Liver (tissue), 9 donors: ENCODE data around the gene GMDS. TPM values are rescaled to one million over a fixed set of nuclear protein-coding genes. Genes with fewer than 3 reads are reported as not detected.

Experiments
- DNase-seq: peaks from one replicate; pipeline ENCODE4 v3.0.0-alpha.2; 2017; ENCODE audit warnings: low spot score
- H3K27ac ChIP-seq, 2 donors: one replicate each; pipeline ENCODE4 v1.7.0; 2013; ENCODE audit warnings: inconsistent platforms in 2 of 2, low read length in 2 of 2, control low read depth in 1 of 2, low read depth in 1 of 2, mild to moderate bottlenecking in 1 of 2
- H3K27me3 ChIP-seq, 4 donors: one replicate each; pipeline versions ENCODE4 v1.6.1 to v1.7.0; 2013; ENCODE audit warnings: low read length in 3 of 4, inconsistent platforms in 1 of 4, mild to moderate bottlenecking in 1 of 4, moderate library complexity in 1 of 4; ENCODE audit not compliant: control insufficient read depth in 4 of 4, insufficient read depth in 4 of 4
- H3K36me3 ChIP-seq, 4 donors: one replicate each; pipeline versions ENCODE4 v1.6.1 to v1.7.0; 2013; ENCODE audit warnings: low read length in 3 of 4, mild to moderate bottlenecking in 3 of 4, low read depth in 1 of 4, moderate library complexity in 1 of 4; ENCODE audit not compliant: control insufficient read depth in 4 of 4, insufficient read depth in 3 of 4
- H3K4me1 ChIP-seq, 4 donors: one replicate each; pipeline versions ENCODE4 v1.6.1 to v1.7.0; 2013; ENCODE audit warnings: low read length in 3 of 4, mild to moderate bottlenecking in 3 of 4, moderate library complexity in 1 of 4; ENCODE audit not compliant: control insufficient read depth in 4 of 4, insufficient read depth in 4 of 4
- H3K4me3 ChIP-seq, 3 donors: one replicate each; pipeline versions ENCODE4 v1.6.1 to v1.7.0; 2013; ENCODE audit warnings: low read length in 3 of 3, control low read depth in 1 of 3, low read depth in 1 of 3, mild to moderate bottlenecking in 1 of 3
- H3K9ac ChIP-seq, 2 donors: one replicate each; pipeline ENCODE4 v1.7.0; 2013; ENCODE audit warnings: low read length in 2 of 2, mild to moderate bottlenecking in 2 of 2, moderate library complexity in 2 of 2, control low read depth in 1 of 2, low read depth in 1 of 2
- H3K9me3 ChIP-seq, 4 donors: one replicate each; pipeline versions ENCODE4 v1.6.1 to v1.7.0; 2013; ENCODE audit warnings: low read length in 3 of 4; ENCODE audit not compliant: control insufficient read depth in 4 of 4
- CTCF ChIP-seq: fragments of 150-350 bp; IDR thresholded peaks from 2 replicates; pipeline ENCODE4 v1.5.1; 2017; ENCODE audit warnings: improper control_type of control experiment, low read depth, low read length; ENCODE audit not compliant: missing input control
- EGR1 ChIP-seq, 2 donors: IDR thresholded peaks; 2 replicates each; pipeline ENCODE4 v1.6.1; 2016 to 2018; ENCODE audit warnings: antibody characterized with exemption in 2 of 2, low read depth in 2 of 2
- FOXA1 ChIP-seq: IDR thresholded peaks from 2 replicates; pipeline ENCODE4 v1.6.1; 2016; ENCODE audit warnings: antibody characterized with exemption
- FOXA2 ChIP-seq: IDR thresholded peaks from 2 replicates; pipeline ENCODE4 v1.6.1; 2016; ENCODE audit warnings: antibody characterized with exemption
- GABPA ChIP-seq, 2 donors: IDR thresholded peaks in 1 of 2; conservative IDR thresholded peaks in 1 of 2; 2 replicates each; pipeline ENCODE4 v1.6.1; 2016; ENCODE audit warnings: antibody characterized with exemption in 2 of 2, mild to moderate bottlenecking in 1 of 2, moderate library complexity in 1 of 2
- HNF4A ChIP-seq, 2 donors: conservative IDR thresholded peaks; 2 replicates each; pipeline ENCODE4 v1.6.1; 2016; ENCODE audit warnings: antibody characterized with exemption in 2 of 2, mild to moderate bottlenecking in 2 of 2
- HNF4G ChIP-seq: IDR thresholded peaks from 2 replicates; pipeline ENCODE4 v1.6.1; 2016; ENCODE audit warnings: antibody characterized with exemption
- JUND ChIP-seq, 2 donors: IDR thresholded peaks; 2 replicates each; pipeline ENCODE4 v1.6.1; 2016; ENCODE audit warnings: antibody characterized with exemption in 2 of 2
- MAX ChIP-seq: IDR thresholded peaks from 2 replicates; pipeline ENCODE4 v1.6.1; 2016; ENCODE audit warnings: antibody characterized with exemption
- NR2F2 ChIP-seq: IDR thresholded peaks from 2 replicates; pipeline ENCODE4 v1.6.1; 2016; ENCODE audit warnings: antibody characterized with exemption
- RAD21 ChIP-seq, 2 donors: IDR thresholded peaks; 2 replicates each; pipeline ENCODE4 v1.6.1; 2016; ENCODE audit warnings: antibody characterized with exemption in 2 of 2, mild to moderate bottlenecking in 2 of 2
- REST ChIP-seq: IDR thresholded peaks from 2 replicates; pipeline ENCODE4 v1.6.1; 2016; ENCODE audit warnings: antibody characterized with exemption, mild to moderate bottlenecking
- RXRA ChIP-seq, 2 donors: IDR thresholded peaks; 2 replicates each; pipeline ENCODE4 v1.6.1; 2017 to 2018; ENCODE audit warnings: antibody characterized with exemption in 2 of 2, mild to moderate bottlenecking in 1 of 2
- SP1 ChIP-seq: IDR thresholded peaks from 2 replicates; pipeline ENCODE4 v1.6.1; 2018; ENCODE audit warnings: antibody characterized with exemption, mild to moderate bottlenecking
- TAF1 ChIP-seq: conservative IDR thresholded peaks from 2 replicates; pipeline ENCODE4 v1.6.1; 2016; ENCODE audit warnings: antibody characterized with exemption, mild to moderate bottlenecking
- YY1 ChIP-seq: IDR thresholded peaks from 2 replicates; pipeline ENCODE4 v1.6.1; 2016; ENCODE audit warnings: antibody characterized with exemption, mild to moderate bottlenecking
- WGBS: extraction: QIAGEN DNeasy Blood & Tissue Kit; methylation state at CpG from one replicate; pipeline ENCODE4 v1.1.7; 2013; 5-methylcytosine and 5-hydroxymethylcytosine counted together
- polyA plus RNA-seq, 2 donors: library from polyadenylated mRNA; stranded (reverse) in 1 of 2; unstranded in 1 of 2; fragments of 200-250 nt in 1 of 2; fragments of >200 nt in 1 of 2; fragmentation: Nextera tagmentation in 1 of 2; extraction: Ambion mirVana in 1 of 2; gene quantifications; one replicate each; pipeline versions ENCODE4 v1.2.1 to v1.2.3, GENCODE V29; 2013 to 2015
- total RNA-seq, 2 donors: library from RNA; depleted of rRNA; stranded (reverse); fragments of >200 nt; gene quantifications; one replicate each; pipeline ENCODE4 v1.2.3, GENCODE V29; 2014
- TF ChIP-seq, protein P1 (sequence below): IDR thresholded peaks from 2 replicates; pipeline ENCODE4 v1.6.1; 2016; ENCODE audit warnings: antibody characterized with exemption
- TF ChIP-seq, protein P2 (sequence below): IDR thresholded peaks from 2 replicates; pipeline ENCODE4 v1.6.1; 2016; ENCODE audit warnings: antibody characterized with exemption
- donor health status: healthy.
- donor health status: healthy.
- donor health status: healthy.
- donor health status: healthy.
- donor health status: healthy.

GMDS gene
- total and polyA plus RNA-seq, 4 donors = 3.5 to 15.6 (median 13.0) TPM

- no peak for DNase-seq
- Histone ChIP-seq H3K27ac (no peak overlapping the region), H3K27me3 (no peaks in the 10 kb centered on the region), H3K4me3 (no peak overlapping the region), H3K9ac (no peak overlapping the region), H3K36me3 (no peaks in the 10 kb centered on the region), H3K9me3 (no peaks in the 10 kb centered on the region), H3K4me1 (no peaks in the 10 kb centered on the region)
- no peak for TF ChIP-seq TAF1
- TF ChIP-seq FOXA2 = no peak
- TF ChIP-seq RXRA (IDR thresholded peaks at IDR 0.05) = no peak
- no peak for TF ChIP-seq NR2F2
- no peak for TF ChIP-seq MAX
- no peak for TF ChIP-seq GABPA (IDR thresholded peaks at IDR 0.05 in 1 of 2, conservative IDR thresholded peaks at IDR 0.05 in 1 of 2)
- no peak for TF ChIP-seq REST
- TF ChIP-seq HNF4G = no peak
- TF ChIP-seq, protein P1, sequence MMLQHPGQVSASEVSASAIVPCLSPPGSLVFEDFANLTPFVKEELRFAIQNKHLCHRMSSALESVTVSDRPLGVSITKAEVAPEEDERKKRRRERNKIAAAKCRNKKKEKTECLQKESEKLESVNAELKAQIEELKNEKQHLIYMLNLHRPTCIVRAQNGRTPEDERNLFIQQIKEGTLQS = no peak
- TF ChIP-seq FOXA1 = no peak
- 91% methylated on average over 18 of the region's 18 CpGs for WGBS
These were observed 601.5 kb downstream of the GMDS start for GRCh38 chr6:1643830-1644445.

DNA sequence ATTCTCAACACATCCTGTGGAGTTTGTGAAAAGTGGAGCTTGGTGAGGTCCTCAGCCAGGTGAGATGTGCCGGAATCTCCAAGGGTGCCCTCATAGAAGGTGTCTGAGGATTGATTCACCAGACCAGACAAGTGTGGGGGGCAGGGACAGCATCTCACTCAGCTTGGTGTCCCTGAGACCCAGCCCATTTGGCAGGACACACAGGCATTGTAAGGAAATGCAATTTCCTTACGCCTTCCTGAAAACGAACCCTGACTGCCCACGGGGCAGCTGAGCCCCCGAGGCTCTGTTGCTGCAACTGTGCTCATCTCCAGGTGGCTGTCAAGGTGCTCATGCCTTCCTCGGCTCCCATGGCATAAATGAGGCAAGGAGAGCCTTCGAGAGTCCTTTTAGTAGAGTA lies 602.3 kb downstream of the GMDS start:
- no peak overlapping the region for H3K4me3 ChIP-seq
- H3K9me3 ChIP-seq = no peaks in the 10 kb centered on the region
- no peak overlapping the region for H3K27ac ChIP-seq
- DNase-seq = no peak
- H3K27me3 ChIP-seq = no peaks in the 10 kb centered on the region
- 76% methylated on average over 7 of the region's 7 CpGs for WGBS
- no peaks in the 10 kb centered on the region for H3K36me3 ChIP-seq
- no peak overlapping the region for H3K9ac ChIP-seq
- H3K4me1 ChIP-seq = no peaks in the 10 kb centered on the region
- TF ChIP-seq GABPA (IDR thresholded peaks at IDR 0.05 in 1 of 2, conservative IDR thresholded peaks at IDR 0.05 in 1 of 2) (no peak), NR2F2 (no peak), JUND (IDR thresholded peaks at IDR 0.05) (no peak), YY1 (no peak), HNF4A (conservative IDR thresholded peaks at IDR 0.05) (no peak), RXRA (IDR thresholded peaks at IDR 0.05) (no peak), RAD21 (IDR thresholded peaks at IDR 0.05) (no peak), HNF4G (no peak), FOXA1 (no peak), MAX (no peak), TAF1 (no peak), SP1 (no peak), CTCF (no peak), EGR1 (IDR thresholded peaks at IDR 0.05; ENCODE audit: low read depth in 2 of 2) (no peak), REST (no peak), FOXA2 (no peak)
- TF ChIP-seq, protein P1 = no peak
- TF ChIP-seq, protein P2, sequence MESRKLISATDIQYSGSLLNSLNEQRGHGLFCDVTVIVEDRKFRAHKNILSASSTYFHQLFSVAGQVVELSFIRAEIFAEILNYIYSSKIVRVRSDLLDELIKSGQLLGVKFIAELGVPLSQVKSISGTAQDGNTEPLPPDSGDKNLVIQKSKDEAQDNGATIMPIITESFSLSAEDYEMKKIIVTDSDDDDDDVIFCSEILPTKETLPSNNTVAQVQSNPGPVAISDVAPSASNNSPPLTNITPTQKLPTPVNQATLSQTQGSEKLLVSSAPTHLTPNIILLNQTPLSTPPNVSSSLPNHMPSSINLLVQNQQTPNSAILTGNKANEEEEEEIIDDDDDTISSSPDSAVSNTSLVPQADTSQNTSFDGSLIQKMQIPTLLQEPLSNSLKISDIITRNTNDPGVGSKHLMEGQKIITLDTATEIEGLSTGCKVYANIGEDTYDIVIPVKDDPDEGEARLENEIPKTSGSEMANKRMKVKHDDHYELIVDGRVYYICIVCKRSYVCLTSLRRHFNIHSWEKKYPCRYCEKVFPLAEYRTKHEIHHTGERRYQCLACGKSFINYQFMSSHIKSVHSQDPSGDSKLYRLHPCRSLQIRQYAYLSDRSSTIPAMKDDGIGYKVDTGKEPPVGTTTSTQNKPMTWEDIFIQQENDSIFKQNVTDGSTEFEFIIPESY = no peak
